ENCODE measurements around the gene RNF126.
"Not testable (repeated sequence)": the region's sequence is repeated elsewhere in the genome, so short reads cannot be mapped to it uniquely, and the experiment has no call there.

RNF126 gene

DNA sequence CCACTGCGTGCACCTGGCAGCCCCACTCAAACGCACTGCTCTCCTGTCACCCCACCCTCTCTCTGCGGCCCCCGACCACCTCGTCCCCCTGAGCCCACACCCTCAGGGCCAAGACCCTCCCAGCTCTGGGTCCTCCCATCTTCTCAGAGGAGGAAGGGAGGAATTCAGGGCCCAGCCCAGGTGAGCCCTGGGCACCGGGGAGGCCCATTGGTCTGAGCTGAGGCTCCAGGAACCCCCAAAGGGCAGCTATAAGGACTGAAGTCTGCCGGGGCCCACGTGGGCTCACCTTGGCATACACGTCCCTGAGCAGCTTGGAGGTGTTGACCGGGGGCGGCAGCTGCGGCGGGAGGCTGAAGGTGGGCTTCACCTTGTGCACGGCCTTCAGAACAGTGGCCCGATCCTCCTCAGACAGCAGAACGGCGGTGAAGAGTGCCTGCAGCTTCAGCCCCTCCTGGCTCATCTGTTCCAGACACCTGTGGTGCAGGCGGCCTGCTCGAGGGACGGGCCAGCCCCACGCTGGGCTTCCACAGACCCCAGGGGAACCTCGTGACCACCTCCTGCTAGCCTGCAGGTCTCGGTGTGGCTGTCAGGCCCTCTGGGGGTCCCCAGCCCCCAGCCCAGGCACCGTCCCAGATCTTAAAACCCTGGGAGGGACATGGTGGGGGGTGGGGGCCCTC lies 38.4 kb downstream of the RNF126 start:
- no peak for DNase-seq

DNA sequence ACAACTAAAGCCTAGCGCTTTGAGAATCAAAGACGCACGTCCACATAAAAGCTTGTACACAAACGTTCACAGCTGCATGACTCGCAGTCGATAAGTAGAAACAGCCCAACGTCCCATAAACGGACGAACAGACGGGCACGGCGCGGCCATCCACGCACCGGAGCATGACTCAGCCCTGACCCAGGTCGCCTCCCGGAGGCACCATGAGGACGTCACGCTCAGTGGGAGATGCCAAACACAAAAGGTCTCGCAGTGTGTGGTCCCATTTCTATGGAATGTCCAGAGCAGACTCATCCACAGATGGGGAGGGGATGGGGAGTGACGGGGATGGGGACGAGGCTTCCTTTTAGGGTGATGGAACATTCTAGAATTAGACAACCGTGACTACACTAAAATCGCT lies 39.0 kb downstream of the RNF126 start:
- DNase-seq: no peak

DNA sequence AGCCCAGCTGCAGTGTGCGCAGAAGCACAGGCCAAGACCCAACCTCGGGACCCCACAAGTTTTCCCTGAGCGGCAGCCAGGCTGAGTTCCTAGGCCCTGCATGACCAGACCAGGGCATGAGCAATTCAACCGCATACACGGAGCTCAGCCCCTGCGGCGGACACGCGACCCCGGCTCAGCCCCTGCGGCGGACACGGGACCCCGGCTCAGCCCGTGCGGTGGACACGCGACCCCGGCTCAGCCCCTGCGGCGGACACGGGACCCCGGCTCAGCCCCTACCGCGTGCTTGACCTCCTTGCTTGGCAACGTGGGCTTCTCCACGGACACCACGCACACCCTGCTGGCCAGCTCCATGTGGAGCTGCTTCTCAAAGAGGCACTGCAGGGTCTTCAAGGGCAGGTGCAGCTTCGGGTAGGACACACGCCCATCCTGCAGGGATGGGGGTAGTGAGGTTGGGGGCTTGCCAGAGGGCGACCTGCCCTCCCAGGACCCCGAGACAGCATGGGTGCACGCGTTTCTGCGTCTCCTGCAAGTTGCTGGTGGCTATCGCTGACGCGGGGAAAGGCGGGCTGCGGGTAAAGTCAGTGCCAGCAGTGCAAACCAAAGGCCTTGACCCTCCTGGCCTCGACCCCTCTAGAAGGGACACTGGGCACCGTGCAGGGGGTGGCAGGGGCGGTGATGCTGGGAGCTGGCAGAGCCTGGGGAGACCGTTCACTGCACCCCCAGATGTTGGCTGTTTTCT lies 39.7 kb downstream of the RNF126 start:
- DNase-seq: no peak

DNA sequence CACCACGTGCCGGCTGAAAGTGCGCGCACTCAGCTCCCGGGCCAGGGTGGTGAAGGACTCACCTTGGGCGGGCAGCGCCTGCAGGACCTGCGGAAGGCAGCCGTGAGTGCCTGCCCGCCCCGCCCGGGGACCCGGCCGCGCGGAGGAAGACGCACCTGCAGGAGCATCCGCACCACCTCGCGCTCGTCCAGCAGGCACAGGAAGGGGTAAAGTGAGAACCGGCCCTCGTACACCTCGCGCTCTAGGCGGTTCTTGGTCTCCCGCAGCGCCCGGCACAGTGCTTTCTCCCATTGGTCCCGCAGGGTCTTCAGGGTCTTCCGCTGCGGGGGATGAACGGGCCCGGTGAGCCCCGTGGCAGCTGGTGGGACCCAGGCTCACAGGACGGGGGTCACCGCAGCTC lies 40.3 kb downstream of the RNF126 start:
- no peak for DNase-seq

DNA sequence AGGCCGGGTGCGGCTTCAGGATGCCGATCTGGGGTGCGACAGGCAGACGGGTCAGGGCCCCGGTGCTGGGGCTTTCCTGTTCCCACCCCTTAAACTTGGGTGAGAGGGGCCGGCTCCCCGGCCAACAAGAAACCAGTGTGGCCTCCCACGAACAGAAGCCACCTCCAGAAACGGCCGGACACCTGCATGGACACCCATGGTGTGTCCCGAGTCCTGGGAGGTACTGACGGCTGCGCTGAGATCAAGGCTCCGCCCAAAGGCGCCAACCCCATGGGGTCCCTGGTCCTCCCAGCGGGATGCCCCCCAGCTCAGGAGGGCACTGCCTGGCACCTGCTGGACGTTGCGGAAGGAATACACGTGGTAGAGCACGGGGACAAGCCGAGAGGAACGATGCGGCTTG lies 41.2 kb downstream of the RNF126 start:
- no peak for DNase-seq

DNA sequence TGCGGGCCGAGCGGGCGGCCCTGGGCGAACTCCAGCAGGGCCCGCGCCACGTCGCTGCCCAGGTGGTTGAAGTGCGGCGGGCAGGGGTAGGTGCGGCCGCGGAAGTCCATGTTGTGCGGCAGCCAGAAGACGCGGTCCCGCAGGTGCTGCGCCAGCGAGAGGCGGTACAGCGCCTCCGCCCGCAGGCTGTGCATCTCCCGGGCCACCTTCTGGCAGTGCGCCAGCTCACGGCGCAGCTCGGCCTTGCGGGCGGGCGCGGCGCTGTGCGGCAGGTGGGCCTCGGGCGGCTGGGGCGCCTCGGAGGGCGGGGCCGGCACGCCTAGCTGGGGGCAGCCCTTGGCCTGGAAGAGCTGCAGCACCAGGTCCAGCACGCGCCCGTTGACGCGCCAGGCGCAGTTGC lies 41.8 kb downstream of the RNF126 start:
- not testable (repeated sequence) for DNase-seq

DNA sequence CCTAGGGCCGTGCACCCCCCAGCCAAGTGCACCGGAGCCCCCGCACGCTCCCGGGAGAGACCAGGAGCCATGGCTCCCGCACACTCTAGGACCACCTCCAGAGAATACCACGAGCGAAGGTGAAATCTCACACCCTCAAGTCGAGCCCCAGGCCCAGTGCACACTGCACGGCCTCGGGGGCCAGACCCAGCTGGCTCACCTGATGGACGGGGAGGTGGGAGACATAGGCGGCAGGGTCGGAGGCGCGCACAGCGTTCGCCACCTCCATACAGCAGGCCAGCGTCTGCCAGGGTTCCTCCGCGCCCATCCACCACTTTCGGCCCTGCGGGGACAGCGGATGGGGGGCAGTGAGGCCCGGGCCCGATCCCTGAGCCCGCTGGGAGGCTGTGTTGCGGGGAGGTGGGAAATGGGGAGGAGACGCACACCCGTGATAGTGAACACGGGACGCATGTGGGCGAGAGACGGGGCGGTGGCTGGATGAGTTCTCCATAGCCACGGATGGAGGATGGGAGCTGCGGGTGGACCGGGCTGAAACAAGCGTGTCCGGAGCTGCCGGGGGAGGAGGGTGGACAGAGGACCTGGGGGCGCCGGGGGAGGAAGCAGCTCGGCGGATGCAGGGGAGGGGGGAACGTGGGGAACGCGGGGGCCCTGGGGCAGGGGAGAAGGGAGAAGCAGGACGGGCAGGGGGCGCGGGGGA lies 42.7 kb downstream of the RNF126 start:
- DNase-seq: no peak

DNA sequence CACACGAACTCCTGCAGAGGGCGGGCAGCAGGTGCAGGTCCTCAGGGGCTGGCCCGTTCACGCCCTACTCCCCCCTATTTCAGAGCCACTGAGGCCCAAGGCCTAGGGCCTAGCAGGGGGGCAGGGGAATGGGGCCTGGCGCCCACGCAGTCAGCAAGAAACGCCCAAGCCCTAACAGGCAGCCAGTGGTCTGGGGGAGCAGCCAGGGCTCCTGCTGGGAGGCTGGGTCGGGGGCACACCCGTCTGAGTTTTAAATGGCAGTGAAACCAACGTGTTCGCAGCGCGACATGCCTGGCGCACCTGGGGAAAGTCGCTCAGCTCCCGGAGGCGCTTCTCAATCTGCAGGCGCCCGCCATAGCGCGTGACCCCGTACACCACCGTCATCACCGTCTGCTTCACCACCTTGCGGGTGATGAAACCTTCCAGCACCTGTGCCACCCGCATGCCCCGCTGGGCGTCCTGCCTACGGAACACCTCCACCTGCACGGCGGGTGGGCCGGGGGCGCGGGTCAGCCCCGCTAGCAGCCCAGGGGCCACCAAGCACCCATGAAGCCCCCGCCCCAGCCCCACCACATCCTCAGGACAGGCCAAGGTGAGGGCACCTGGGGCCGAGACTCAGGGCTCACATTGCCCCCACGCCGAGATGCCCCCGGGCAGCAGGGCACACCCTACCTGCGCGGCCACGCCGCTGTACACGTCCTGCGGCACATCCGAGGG lies 43.6 kb downstream of the RNF126 start:
- DNase-seq: no peak

DNA sequence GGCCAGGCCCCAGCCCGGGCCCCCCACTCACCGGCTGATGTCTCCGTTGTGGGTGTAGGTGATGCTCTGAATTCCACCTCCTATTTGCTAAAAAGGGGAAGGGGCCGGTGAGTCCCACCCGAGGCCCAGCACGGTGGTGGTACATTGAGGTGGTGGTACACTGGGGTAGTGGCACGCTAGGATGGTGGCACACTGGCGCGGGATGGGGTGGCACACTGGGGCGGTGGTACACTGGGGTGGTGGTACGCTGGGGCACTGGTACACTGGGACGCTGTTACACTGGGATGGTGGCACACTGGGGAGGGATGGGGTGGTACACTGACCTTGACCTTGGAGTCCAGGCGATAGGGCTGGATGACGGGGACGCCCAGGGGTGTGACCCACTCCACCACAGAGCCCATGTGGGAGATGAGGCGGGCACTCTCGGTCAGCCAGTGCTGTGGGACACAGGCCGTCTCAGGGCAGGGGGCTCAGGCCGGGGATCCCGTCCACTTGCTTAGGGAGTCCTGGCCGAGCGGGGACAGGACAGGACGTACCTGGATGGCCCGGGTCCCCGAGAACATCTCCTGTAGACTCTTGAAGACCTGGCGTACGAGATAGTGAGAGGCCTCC lies 44.2 kb downstream of the RNF126 start:
- no peak for DNase-seq

DNA sequence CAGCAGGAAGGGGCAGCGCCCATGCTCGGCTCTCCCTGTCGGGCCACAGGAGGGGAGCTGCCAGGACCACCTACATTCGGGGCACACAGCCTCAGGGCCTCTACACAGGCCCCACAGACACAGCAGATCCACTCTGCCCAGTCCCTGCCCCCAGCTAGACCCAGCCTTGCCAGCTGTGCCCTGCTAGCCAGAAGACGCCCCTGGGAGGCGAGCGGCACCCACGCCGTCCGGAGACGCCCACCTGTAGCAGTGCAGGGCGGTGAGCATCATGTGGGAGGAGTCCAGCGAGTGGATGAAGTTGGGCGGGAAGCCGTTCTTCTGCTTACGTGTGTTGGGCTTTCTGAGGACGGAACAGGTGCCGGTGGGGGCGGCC lies 44.8 kb downstream of the RNF126 start:
- no peak for DNase-seq

DNA sequence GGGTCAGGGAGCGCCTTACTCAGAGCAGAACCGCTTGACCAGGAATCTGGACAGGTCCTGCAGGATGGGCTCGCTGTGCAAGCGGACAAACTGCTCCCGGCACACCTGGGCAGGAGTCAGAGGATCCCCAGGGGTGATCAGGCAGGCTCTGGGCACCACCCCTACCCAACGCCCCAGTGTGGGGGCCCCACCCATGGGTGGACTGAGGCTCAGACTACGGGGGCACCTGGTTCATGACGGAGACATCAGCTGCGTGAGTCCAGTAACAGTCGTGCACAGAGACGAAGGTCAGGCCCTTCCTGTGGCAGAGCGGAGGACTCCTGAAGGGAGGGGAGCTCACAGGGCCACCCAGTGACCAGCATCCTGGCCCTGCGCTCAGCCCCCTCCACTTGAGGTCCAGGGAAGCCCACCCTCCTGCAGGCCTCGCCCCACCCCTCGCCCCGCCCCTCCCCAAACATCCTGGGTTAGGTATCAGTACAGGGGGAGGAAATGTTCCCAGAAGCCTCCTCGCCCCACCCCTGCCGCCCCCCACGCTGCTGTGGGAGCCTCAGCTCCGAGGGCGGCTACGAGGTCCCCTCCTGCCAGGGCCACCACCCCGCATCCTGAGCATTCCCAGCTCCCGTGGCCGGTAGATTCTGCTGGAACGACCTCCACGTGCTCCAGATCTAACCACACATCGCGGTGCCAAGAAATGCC lies 45.3 kb downstream of the RNF126 start:
- no peak for DNase-seq

DNA sequence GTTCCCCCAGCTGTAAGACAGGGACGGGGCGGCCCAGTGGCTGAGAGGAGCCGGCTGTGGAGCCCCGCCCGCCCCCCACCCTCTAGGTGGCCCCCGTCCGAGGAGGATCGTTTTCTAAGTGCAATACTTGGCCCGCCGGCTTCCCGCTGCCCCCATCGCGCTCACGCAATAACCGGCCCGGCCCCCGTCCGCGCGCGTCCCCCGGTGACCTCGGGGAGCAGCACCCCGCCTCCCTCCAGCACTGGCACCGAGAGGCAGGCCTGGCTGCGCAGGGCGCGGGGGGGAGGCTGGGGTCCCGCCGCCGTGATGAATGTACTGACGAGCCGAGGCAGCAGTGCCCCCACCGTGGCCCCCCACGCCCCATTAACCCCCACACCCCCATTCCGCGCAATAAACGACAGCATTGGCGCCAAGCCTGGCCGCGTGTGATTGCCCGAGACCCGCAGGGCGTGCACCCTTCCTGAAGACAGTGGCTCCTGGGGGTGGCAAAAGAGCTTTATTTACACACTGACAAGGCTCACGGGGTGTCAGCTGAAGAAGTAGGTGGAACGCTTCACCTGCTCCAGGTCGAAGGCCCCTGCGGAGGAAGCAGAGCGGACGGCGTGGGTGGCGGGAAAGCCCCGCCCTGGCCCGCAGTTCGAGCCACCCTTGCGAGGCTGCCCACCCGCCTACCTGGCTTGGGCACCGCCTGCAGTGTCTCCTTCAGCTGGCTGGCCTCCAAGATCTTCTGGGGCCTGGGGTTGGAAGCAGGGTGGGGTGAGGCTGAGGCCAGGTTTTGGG lies 46.1 kb downstream of the RNF126 start:
- no peak for DNase-seq

DNA sequence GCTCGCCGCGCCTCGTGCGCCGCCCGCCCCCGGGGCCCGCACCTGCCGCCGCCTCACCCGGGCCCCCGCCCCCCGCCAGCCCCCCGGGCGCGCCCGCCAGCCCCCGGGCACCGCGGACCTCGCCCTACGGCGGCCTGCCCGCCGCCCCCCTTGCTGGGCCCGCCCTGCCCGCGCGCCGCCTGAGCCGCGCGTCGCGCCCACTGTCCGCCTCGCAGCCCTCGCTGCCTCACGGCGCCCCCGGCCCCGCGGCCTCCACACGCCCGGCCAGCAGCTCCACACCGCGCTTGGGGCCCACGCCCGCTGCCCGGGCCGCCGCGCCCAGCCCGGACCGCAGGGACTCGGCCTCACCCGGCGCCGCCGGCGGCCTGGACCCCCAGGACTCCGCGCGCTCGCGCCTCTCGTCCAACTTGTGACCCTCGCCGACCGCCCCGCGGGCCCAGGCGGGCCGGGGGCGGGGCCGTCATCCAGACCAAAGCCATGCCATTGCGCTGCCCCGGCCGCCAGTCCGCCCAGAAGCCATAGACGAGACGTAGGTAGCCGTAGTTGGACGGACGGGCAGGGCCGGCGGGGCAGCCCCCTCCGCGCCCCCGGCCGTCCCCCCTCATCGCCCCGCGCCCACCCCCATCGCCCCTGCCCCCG lies 46.8 kb downstream of the RNF126 start:
- DNase-seq: no peak

DNA sequence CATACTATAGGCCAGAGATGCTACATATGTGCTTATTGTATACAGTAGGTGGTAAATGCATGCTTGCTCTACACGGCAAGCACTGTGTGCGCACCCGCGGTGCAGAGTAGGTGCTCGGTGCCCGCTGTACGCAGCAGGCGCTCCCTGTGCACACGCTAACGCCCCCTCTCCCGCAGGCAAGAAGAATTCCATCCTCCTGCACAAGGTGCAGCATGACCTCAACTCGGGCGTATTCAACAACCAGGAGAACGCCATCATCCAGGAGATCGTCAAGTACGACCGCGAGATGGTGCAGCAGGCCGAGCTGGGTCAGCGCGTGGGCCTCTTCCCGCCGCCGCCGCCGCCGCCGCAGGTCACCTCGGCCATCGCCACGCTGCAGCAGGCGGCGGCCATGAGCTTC lies 47.4 kb downstream of the RNF126 start:
- DNase-seq: peak; percentile 11 to 17

DNA sequence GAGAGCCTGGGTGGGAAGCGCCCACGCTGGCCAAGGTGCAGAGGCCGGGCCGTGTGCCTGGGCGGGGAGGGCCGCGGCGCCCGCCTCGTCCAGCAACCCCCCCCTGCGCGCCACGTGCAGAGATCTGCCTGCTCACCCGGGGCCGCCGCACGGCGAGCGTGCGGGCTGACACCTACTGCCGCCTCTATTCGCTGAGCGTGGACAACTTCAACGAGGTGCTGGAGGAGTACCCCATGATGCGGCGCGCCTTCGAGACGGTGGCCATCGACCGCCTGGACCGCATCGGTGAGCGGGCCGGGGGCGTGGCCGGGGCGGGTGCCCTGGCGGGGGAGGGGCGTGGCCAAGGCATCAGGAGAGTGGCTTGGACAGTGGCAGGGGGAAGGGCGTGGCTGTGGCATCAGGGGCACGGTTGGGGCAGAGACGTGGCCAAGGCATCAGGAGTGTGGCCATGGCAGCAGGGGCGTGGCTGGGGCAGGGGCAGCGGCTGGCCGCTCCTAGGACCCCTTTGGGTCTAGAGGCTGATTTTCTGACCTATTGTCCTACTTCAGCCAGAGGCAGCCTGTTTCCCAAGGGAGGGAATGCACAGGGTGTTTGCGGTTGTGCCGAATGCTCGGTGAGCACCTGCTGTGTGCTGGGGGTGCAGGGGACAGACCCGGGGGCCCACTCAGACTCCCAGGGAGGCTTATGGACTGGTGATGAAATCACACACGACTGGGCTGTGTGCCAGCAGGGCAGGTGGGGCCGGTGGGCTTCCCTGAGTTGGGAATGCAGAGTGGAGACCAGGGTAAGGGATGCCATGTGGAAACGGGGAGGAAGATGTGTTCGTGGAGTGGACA lies 49.1 kb downstream of the RNF126 start:
- DNase-seq: no peak

DNA sequence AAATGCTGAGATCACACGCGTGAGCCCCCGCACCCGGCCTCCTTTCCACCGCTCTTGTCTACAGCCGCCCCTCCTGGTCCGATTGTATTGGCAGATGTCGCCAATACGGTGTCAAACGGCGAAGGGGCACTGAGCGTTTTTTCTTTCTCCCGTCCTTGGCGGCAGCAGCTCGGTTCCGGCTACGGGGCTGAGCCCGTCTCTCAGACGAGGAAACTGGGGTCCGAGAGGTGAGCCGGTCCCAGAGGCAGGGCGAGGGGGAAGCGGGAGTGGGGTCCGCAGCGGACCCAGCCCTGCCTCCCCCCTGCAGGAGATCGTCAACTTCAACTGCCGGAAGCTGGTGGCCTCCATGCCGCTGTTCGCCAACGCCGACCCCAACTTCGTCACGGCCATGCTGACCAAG lies 50.1 kb downstream of the RNF126 start:
- no peak for DNase-seq

DNA sequence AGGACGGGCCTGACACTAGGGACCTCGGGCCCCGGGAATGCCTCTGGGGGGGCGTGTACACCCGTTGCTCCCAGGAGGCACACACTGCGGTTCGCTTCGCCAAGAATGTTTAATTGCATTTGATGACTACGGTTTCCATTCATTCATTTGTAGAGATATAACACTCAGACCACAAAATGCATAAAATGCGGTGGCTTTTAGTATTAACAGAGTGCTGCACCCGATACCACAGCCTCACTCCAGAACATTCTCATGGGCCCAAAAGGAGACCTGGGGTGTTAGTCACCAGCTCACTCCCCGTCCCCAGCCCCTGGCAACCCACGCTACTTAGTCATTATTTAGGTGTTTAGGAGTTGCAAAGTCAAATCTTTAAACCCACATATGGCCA lies 51.5 kb downstream of the RNF126 start:
- DNase-seq: no peak

DNA sequence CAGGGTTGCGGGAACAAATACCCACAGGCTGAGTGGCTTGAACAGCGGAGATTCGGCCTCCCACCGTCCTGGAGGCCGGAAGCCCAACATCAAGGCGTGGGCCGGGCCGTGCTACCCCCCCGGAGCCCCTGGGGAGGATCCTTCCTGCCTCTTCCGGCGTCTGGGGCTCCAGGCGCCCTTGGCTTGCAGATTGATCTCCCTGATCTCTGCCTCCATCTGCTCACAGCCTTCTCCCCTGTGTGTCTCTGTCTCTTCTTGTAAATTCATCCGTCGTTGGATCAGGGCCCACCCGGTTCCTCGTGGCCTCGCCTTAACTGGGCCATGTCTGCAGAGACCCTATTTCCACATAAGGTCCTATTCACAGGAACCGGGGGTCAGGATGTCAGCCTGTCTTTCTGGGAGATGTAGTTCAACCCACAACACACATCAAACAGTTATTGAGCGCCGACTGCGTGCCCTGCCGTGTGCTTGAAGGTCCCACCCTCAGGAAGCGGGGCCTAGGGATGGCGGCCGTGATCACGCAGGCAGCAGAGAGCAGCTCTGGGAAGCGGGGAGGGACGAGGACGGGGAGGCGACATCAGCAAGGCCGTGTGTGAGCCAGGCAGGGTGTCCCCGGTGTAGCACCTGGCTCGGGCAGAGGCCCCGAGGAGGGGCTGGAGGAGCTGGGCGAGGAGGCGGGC lies 52.1 kb downstream of the RNF126 start:
- no peak for DNase-seq

DNA sequence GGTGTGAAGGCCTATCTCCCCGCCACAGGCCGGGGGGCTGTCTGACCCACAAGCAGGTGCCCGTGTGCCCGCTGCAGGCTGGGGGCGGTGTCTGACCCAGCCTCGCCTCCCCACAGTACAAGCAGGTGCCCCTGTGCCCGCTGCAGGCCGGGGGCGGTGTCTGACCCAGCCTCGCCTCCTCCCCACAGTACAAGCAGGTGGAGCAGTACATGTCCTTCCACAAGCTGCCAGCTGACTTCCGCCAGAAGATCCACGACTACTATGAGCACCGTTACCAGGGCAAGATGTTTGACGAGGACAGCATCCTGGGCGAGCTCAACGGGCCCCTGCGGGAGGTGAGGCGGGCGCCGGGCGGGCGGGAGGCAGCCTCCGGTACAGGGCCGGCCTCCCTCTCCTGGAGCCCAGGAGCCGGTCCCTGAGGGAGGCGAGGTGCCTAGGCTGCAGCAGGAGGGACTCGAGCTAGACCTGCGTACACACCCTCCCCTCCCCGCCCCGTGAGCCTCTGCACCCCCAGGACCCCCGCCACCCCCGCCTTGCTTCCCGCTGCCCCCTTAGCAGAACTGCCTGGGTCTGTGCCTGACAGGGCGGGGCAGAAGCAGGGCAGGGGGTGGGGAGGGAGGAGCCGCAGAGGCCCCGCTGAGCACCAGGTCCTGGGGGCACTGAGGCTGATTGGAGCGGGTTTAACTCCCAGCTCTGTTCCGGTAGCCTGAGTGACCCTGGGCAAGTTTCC lies 52.8 kb downstream of the RNF126 start:
- no peak for DNase-seq
